ENCODE data around the gene VSIG1.

The VSIG1 gene

DNA sequence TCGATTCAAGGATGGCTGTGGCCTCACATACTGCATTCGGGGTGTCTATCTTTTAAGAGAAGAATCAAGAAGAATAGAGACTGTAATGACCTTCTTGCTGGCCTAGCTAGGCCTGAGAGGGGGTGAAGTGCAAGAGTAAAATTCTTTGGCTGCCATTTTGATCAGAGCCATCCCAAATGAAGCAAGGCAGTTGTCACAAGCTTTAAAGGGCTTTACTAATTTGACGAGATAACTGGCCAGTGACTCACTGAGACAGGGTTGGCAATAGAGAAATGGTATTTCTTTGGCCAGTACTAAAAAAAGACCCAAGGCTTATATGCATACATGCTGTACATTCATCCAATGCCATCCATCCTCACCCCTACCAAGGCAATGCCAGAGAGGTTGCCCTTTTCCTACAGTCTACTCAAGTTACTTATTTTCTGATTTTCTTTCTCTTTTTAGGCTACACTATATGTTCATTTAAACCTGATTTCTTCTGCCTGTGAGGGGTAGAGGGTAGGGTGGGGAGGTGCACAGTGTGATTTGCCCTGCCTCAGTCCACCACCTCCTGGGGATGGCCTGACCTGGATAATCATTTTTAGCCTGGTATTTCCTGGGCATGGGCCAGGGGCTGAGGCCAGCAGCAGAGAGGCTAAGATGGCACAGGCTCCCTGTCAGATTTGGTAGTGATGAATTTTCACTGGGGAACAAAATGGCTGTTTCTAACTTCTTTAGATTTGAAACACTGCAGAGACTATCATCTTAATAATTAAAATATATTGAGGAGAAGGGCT lies 78.9 kb downstream of the VSIG1 start:
- TF ChIP-seq, protein P1, sequence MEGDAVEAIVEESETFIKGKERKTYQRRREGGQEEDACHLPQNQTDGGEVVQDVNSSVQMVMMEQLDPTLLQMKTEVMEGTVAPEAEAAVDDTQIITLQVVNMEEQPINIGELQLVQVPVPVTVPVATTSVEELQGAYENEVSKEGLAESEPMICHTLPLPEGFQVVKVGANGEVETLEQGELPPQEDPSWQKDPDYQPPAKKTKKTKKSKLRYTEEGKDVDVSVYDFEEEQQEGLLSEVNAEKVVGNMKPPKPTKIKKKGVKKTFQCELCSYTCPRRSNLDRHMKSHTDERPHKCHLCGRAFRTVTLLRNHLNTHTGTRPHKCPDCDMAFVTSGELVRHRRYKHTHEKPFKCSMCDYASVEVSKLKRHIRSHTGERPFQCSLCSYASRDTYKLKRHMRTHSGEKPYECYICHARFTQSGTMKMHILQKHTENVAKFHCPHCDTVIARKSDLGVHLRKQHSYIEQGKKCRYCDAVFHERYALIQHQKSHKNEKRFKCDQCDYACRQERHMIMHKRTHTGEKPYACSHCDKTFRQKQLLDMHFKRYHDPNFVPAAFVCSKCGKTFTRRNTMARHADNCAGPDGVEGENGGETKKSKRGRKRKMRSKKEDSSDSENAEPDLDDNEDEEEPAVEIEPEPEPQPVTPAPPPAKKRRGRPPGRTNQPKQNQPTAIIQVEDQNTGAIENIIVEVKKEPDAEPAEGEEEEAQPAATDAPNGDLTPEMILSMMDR (IDR thresholded peaks at IDR 0.05; ENCODE audit: borderline replicate concordance, control extremely low read depth, extremely low read depth, insufficient read depth, missing control alignments) = no peak
- in situ Hi-C loops (cut with MboI; ENCODE audit: low sequenced_read_pairs, unreplicated experiment) = no loop called here
- no peak for DNase-seq (ENCODE audit: low spot score)

DNA sequence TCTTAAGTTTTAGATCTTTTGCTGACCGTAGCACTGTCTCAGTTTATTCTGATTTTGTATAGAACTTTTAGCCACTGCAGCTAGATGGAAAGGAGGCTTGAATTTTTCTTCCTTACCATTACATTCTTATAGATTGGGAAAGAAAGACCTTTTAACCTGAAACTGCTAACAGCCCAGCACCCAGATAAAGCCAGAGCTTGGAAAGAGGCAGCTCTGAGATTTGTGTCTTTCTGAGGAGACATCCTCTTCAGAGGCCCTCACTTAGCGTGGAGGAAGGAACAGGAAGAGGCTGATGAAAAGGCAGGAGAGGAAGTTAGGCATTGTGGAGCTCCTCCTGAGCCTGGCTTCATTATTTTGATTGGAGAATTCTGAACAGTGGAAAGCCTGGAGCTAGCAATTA lies 81.8 kb downstream of the VSIG1 start:
- TF ChIP-seq, protein P1 (IDR thresholded peaks at IDR 0.05; ENCODE audit: borderline replicate concordance, control extremely low read depth, extremely low read depth, insufficient read depth, missing control alignments) = no peak
- no peak for DNase-seq (ENCODE audit: low spot score)
- in situ Hi-C loops (cut with MboI; ENCODE audit: low sequenced_read_pairs, unreplicated experiment) = no loop called here

DNA sequence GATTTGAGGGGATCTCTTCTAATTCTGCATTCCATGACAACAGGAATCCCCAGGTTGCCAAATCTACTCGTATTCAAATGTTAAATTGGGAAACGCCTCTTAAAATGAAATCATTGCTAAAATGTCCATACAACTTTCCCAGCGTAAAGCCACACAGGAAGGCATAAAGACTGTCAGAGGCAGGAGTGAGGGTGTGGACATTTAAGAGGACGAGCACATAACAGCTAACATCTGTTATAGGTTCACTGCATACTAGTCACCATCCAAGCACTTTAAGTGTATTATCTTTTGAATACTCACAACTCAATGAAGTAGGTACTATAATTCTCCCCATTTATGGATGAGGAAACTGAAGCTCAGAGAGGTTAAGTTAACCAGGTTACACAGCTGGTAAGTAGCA lies 82.3 kb downstream of the VSIG1 start:
- in situ Hi-C loops (cut with MboI; ENCODE audit: low sequenced_read_pairs, unreplicated experiment) = no loop called here
- TF ChIP-seq, protein P1 (IDR thresholded peaks at IDR 0.05; ENCODE audit: borderline replicate concordance, control extremely low read depth, extremely low read depth, insufficient read depth, missing control alignments) = no peak
- no peak for DNase-seq (ENCODE audit: low spot score)

Measured in GM13976 (cell line).